SK-N-SH treated with all-trans-retinoic acid at 6 μM for 48 hours (cell line): Measurements from ENCODE around the gene ST3GAL4.
A peak's percentile ranks its signal among the peaks of the same experiment; 100 is the strongest.
"Not testable (repeated sequence)": the region's sequence is repeated elsewhere in the genome, so short reads cannot be mapped to it uniquely, and the experiment has no call there.

Experiments
- ATAC-seq: fragments of 200-7000 bp; cut with Tn5 transposase; 3 replicates; pipeline ENCODE4 v1.9.1; 2020; ENCODE audit warnings: mild to moderate bottlenecking, moderate library complexity
- ARNTL ChIP-seq: fragments of 450-650 bp; formaldehyde crosslinking; IDR thresholded peaks from 2 replicates; pipeline ENCODE4 v1.5.0; 2020; ENCODE audit warnings: low read depth, mild to moderate bottlenecking, moderate library complexity, borderline replicate concordance
- BACH2 ChIP-seq: fragments of 250-450 bp; sonication (Bioruptor Pico); IDR thresholded peaks from 2 replicates; pipeline ENCODE4 v1.9.0; 2021; ENCODE audit warnings: mild to moderate bottlenecking, borderline replicate concordance
- CREB5 ChIP-seq: fragments of 250-450 bp; sonication (Bioruptor Pico); IDR thresholded peaks from 2 replicates; pipeline ENCODE4 v1.5.1; 2020; ENCODE audit warnings: low read depth, mild to moderate bottlenecking, moderate library complexity
- CSDC2 ChIP-seq: fragments of 250-450 bp; sonication (Bioruptor Pico); IDR thresholded peaks from 2 replicates; pipeline ENCODE4 v1.5.0; 2020; ENCODE audit warnings: mild to moderate bottlenecking, moderate library complexity
- ESRRG ChIP-seq: fragments of 250-450 bp; sonication (Bioruptor Pico); IDR thresholded peaks from 2 replicates; pipeline ENCODE4 v1.6.1; 2021; ENCODE audit warnings: mild to moderate bottlenecking
- GLIS3 ChIP-seq: fragments of 250-450 bp; sonication (Bioruptor Pico); IDR thresholded peaks from 2 replicates; pipeline ENCODE4 v1.5.0; 2020; ENCODE audit warnings: mild to moderate bottlenecking, moderate library complexity
- ISL1 ChIP-seq: fragments of 250-450 bp; sonication (Bioruptor Pico); IDR thresholded peaks from 2 replicates; pipeline ENCODE4 v2.1.2; 2022; ENCODE audit warnings: mild to moderate bottlenecking, moderate library complexity
- OSR1 ChIP-seq: fragments of 250-450 bp; sonication (Bioruptor Pico); IDR thresholded peaks from 2 replicates; pipeline ENCODE4 v1.8.0; 2022; ENCODE audit warnings: moderate library complexity, mild to moderate bottlenecking, inconsistent platforms
- PATZ1 ChIP-seq: fragments of 250-450 bp; sonication (Bioruptor Pico); IDR thresholded peaks from 2 replicates; pipeline ENCODE4 v1.8.0; 2020; ENCODE audit warnings: mild to moderate bottlenecking, moderate library complexity, borderline replicate concordance
- PPARA ChIP-seq: fragments of 250-450 bp; sonication (Bioruptor Pico); IDR thresholded peaks from 2 replicates; pipeline ENCODE4 v1.5.0; 2020; ENCODE audit warnings: mild to moderate bottlenecking, borderline replicate concordance
- RARB ChIP-seq: fragments of 250-450 bp; sonication (Bioruptor Pico); IDR thresholded peaks from 2 replicates; pipeline ENCODE4 v1.8.0; 2021; ENCODE audit warnings: mild to moderate bottlenecking, moderate library complexity
- TCF4 ChIP-seq: fragments of 250-450 bp; sonication (Bioruptor Pico); IDR thresholded peaks from 2 replicates; pipeline ENCODE4 v1.8.0; 2021; ENCODE audit warnings: mild to moderate bottlenecking, moderate library complexity, borderline replicate concordance
- TOX ChIP-seq: fragments of 250-450 bp; sonication (Bioruptor Pico); IDR thresholded peaks from 2 replicates; pipeline ENCODE4 v1.8.0; 2021; ENCODE audit warnings: mild to moderate bottlenecking, moderate library complexity, borderline replicate concordance
- TSHZ2 ChIP-seq: fragments of 250-450 bp; sonication (Bioruptor Pico); IDR thresholded peaks from 2 replicates; pipeline ENCODE4 v1.5.0; 2020; ENCODE audit warnings: mild to moderate bottlenecking, moderate library complexity
- ZC3H10 ChIP-seq: fragments of 250-450 bp; sonication (Bioruptor Pico); IDR thresholded peaks from 2 replicates; pipeline ENCODE4 v1.5.1; 2021; ENCODE audit warnings: mild to moderate bottlenecking, moderate library complexity
- ZFP3 ChIP-seq: fragments of 250-450 bp; sonication (Bioruptor Pico); IDR thresholded peaks from 2 replicates; pipeline ENCODE4 v1.5.0; 2020; ENCODE audit warnings: mild to moderate bottlenecking, moderate library complexity
- ZFP30 ChIP-seq: fragments of 450-650 bp; formaldehyde crosslinking; IDR thresholded peaks from 2 replicates; pipeline ENCODE4 v1.5.0; 2022; ENCODE audit warnings: mild to moderate bottlenecking, moderate library complexity
- ZNF565 ChIP-seq: fragments of 450-650 bp; formaldehyde crosslinking; conservative IDR thresholded peaks from 2 replicates; pipeline ENCODE4 v1.5.0; 2020; ENCODE audit warnings: low read depth, mild to moderate bottlenecking, moderate library complexity
- ZNF70 ChIP-seq: fragments of 450-650 bp; formaldehyde crosslinking; IDR thresholded peaks from 2 replicates; pipeline ENCODE4 v1.5.0; 2020; ENCODE audit warnings: mild to moderate bottlenecking, moderate library complexity
- ZNF8 ChIP-seq: fragments of 450-650 bp; formaldehyde crosslinking; IDR thresholded peaks from 2 replicates; pipeline ENCODE4 v1.5.0; 2020; ENCODE audit warnings: mild to moderate bottlenecking, moderate library complexity

Gene ST3GAL4

GRCh38 chr11:126366064-126366822 is 10.8 kb downstream of the ST3GAL4 start:
- TF ChIP-seq PATZ1 (CRISPR knock-in tag) (no peak), ZC3H10 (CRISPR knock-in tag) (no peak), TOX (no peak), ZFP3 (no peak), TCF4 (no peak), ESRRG (no peak), ZNF8 (CRISPR knock-in tag) (no peak), CSDC2 (CRISPR knock-in tag) (no peak), RARB (no peak), ZFP30 (no peak), ISL1 (CRISPR knock-in tag) (no peak), BACH2 (CRISPR knock-in tag) (no peak), ZNF70 (CRISPR knock-in tag) (no peak)
- ATAC-seq, result no peak

- not testable (repeated sequence) for ATAC-seq
Observed at GRCh38 chr11:126366823-126367654, 11.6 kb downstream of the ST3GAL4 start.

- ATAC-seq, result not testable (repeated sequence)
Observed at GRCh38 chr11:126367806-126368205, 12.3 kb downstream of the ST3GAL4 start.

GRCh38 chr11:126368336-126369119 is 13.0 kb downstream of the ST3GAL4 start:
- ATAC-seq, result not testable (repeated sequence)

GRCh38 chr11:126370016-126370415 is 14.5 kb downstream of the ST3GAL4 start:
- TF ChIP-seq GLIS3 (CRISPR knock-in tag) (no peak), ZC3H10 (CRISPR knock-in tag) (no peak), ZFP30 (no peak), ZNF8 (CRISPR knock-in tag) (no peak), ESRRG (no peak), TCF4 (no peak), PATZ1 (CRISPR knock-in tag) (no peak), OSR1 (CRISPR knock-in tag) (no peak), RARB (no peak), ISL1 (CRISPR knock-in tag) (no peak), ARNTL (no peak), BACH2 (CRISPR knock-in tag) (no peak), PPARA (CRISPR knock-in tag) (no peak)
- TF ChIP-seq, all 23 proteins: peak for 0

GRCh38 chr11:126371595-126371994 is 16.1 kb downstream of the ST3GAL4 start:
- TF ChIP-seq OSR1 (CRISPR knock-in tag) (no peak), ZNF8 (CRISPR knock-in tag) (no peak), CREB5 (no peak), ZFP3 (no peak), ZC3H10 (CRISPR knock-in tag) (no peak), BACH2 (CRISPR knock-in tag) (no peak), ZNF565 (CRISPR knock-in tag) (no peak), ZNF70 (CRISPR knock-in tag) (no peak), TSHZ2 (CRISPR knock-in tag) (no peak), ESRRG (no peak), ARNTL (no peak), CSDC2 (CRISPR knock-in tag) (no peak)
- ATAC-seq, result no peak

More at GRCh38 chr11:126370016-126370415, 14.5 kb downstream of the ST3GAL4 start:
- ATAC-seq, result no peak

- peak; percentile 90 for ATAC-seq
Observed at GRCh38 chr11:126373389-126374066, 18.0 kb downstream of the ST3GAL4 start.
